ENCODE results near the gene KLHL2.
"Not testable (repeated sequence)": the region's sequence is repeated elsewhere in the genome, so short reads cannot be mapped to it uniquely, and the experiment has no call there.

KLHL2 gene

DNA sequence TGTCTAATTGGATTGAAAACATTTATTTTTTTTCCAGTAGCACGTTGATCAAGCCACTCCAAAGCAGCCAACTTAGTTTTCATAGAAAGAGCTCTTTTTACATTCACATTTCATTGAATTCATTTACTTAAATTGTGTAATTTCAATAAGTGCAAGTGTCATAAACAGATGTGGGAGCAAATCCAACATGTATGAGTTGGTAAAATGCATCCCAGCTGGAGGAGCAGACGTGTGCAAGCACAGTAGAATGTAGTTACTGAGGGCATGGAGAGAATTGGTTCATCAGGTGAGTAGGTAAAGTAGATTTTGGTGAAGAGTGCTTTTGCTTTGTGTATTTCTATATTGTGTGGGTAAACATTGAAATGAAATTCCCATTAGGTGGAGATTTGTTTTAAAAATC, 36.8 kb downstream of the KLHL2 start:
- not testable (repeated sequence) for H3K9ac ChIP-seq, H4K20me1 ChIP-seq, H3K4me3 ChIP-seq, H3K27me3 ChIP-seq, H3K27ac ChIP-seq, H3K4me2 ChIP-seq
- peaks cover 22 to 49% (median 26%) of the 10 kb centered on the region in 10 experiments for H3K4me1 ChIP-seq
- peaks cover 8 to 75% (median 60%) of the 10 kb centered on the region in 11 experiments for H3K36me3 ChIP-seq
- peaks cover 0 to 18% (median 3%) of the 10 kb centered on the region in 11 experiments; a peak in 7 of 22 replicates for H3K9me3 ChIP-seq (replicated peaks in 1 of 11)

- H3K9ac ChIP-seq, H3K4me2 ChIP-seq, H4K20me1 ChIP-seq, H3K27me3 ChIP-seq, H3K4me3 ChIP-seq, H3K27ac ChIP-seq: not testable (repeated sequence)
- Histone ChIP-seq H3K36me3 (peaks cover 3 to 75% (median 60%) of the 10 kb centered on the region in 11 experiments; a peak in 21 of 22 replicates), H3K4me1 (peaks cover 22 to 55% (median 29%) of the 10 kb centered on the region in 10 experiments), H3K9me3 (replicated peaks in 1 of 11) (peaks cover 0 to 22% (median 8%) of the 10 kb centered on the region in 11 experiments; a peak in 7 of 22 replicates)
Observed at GRCh38 chr4:165244587-165245186, 37.3 kb downstream of the KLHL2 start.

DNA sequence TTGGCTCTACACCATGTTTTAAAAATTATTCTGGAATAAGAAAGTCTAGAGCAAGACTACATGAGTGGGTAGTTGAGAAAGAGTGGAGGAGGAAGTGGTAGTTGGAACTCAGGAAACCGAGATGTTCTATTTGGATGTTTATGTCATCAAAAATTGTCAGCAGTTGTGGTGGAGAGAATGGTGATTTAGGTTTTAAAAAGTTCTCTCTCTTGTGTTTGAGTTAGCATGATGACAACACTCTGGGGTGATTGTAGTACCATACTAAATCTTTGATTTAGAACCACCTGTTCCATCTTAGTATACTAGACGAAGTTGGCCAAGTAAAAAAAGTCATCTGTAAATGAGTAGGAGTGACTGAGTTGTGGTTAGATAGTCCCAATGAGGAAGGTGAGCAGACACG, 40.7 kb downstream of the KLHL2 start:
- H3K4me3 ChIP-seq = peak overlapping the region in 6 of 10 experiments; percentile 4 to 46 (median 22); a peak in 6 of 20 replicates
- peaks cover 27 to 67% (median 35%) of the 10 kb centered on the region in 10 experiments for H3K4me1 ChIP-seq
- H3K9ac ChIP-seq = peak overlapping the region in 4 of 11 experiments; percentile 20 to 44 (median 38); a peak in 6 of 22 replicates
- H3K4me2 ChIP-seq = peak overlapping the region; percentile 55 to 88 (median 79)
- no peaks in the 10 kb centered on the region for H3K27me3 ChIP-seq
- H3K36me3 ChIP-seq = peaks cover 0 to 54% (median 42%) of the 10 kb centered on the region in 11 experiments; a peak in 19 of 22 replicates
- peak overlapping the region; percentile 44 to 78 (median 69); a peak in 21 of 22 replicates for H3K27ac ChIP-seq
- no peak for TF ChIP-seq Cebpa-rat (IDR thresholded peaks at IDR 0.05)
- H3K9me3 ChIP-seq (replicated peaks in 1 of 11) = peaks cover 0 to 26% (median 8%) of the 10 kb centered on the region in 11 experiments; a peak in 8 of 22 replicates
- no peaks in the 10 kb centered on the region; a peak in 1 of 22 replicates for H4K20me1 ChIP-seq

- H3K4me3 ChIP-seq, H4K20me1 ChIP-seq, H3K27me3 ChIP-seq, H3K9ac ChIP-seq: not testable (repeated sequence)
- Histone ChIP-seq H3K27ac (peak overlapping the region in 10 of 11 experiments; percentile 55 to 78 (median 70); a peak in 20 of 22 replicates), H3K9me3 (replicated peaks in 1 of 11) (peaks cover 0 to 26% (median 8%) of the 10 kb centered on the region in 11 experiments; a peak in 8 of 22 replicates), H3K36me3 (peaks cover 0 to 52% (median 35%) of the 10 kb centered on the region in 11 experiments; a peak in 19 of 22 replicates), H3K4me1 (peaks cover 35 to 72% (median 43%) of the 10 kb centered on the region in 10 experiments), H3K4me2 (peak overlapping the region in 9 of 11 experiments; percentile 24 to 88 (median 79); a peak in 12 of 22 replicates)
Observed at GRCh38 chr4:165248904-165249303, 41.5 kb downstream of the KLHL2 start.

DNA sequence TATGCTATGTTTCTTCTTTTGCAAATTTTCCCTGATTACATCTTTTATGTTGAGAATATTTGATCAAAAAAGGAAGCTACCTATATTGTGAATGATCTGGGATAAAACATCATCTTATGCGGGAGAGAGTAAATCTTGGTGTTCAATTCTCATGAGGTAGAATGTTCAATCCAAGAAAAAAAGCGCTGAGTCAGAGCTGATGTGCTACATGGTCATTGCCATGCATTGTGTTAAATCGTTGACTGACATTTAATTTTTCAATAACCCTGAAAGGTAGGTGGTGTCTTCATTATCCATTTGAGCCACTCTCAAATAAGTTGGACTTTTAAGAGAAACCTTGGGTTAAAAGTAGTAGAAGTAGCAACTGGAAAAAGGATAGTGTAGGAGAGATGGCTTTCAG, 47.4 kb downstream of the KLHL2 start:
- Histone ChIP-seq H3K9ac (peak overlapping the region in 10 of 11 experiments; percentile 18 to 88 (median 82); a peak in 19 of 22 replicates), H3K27ac (peak overlapping the region; percentile 1 to 99 (median 93); a peak in 21 of 22 replicates), H3K4me3 (peak overlapping the region in 5 of 10 experiments; percentile 6 to 47 (median 40); a peak in 3 of 20 replicates), H3K4me1 (peaks cover 58 to 78% (median 66%) of the 10 kb centered on the region in 10 experiments), H3K36me3 (peaks cover 0 to 18% (median 7%) of the 10 kb centered on the region in 11 experiments; a peak in 15 of 22 replicates), H3K4me2 (peak overlapping the region; percentile 77 to 96 (median 89))
- H4K20me1 ChIP-seq; H3K9me3 ChIP-seq (replicated peaks in 1 of 11); H3K27me3 ChIP-seq: not testable (repeated sequence)

DNA sequence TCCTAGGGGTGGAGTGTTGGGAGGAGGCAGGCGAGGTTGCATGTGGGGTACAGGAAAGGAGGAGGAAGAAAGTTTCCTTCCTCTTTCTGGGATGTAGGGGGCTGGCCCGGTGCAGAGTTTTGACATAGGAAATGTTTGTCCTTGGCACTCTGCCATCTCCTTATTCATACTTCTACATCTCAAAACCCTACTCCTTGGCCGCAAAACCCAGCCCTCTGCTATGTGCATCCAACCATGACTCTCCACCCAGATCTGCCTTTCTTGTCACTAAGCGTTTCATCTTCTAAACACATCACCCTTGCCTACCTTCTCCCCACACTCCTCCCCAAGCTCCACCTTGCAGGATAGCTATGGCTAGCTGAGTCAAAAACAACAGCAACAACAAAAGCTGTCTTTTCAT, 48.1 kb downstream of the KLHL2 start:
- Histone ChIP-seq H3K4me2 (peak overlapping the region; percentile 77 to 96 (median 89)), H3K4me1 (peaks cover 63 to 79% (median 71%) of the 10 kb centered on the region in 10 experiments), H3K9ac (peak overlapping the region in 10 of 11 experiments; percentile 18 to 88 (median 82); a peak in 20 of 22 replicates), H3K4me3 (peak overlapping the region; percentile 16 to 60 (median 46); a peak in 17 of 20 replicates), H3K36me3 (peaks cover 0 to 11% (median under 1%) of the 10 kb centered on the region in 11 experiments; a peak in 13 of 22 replicates), H3K27ac (peak overlapping the region; percentile 54 to 99 (median 93); a peak in 21 of 22 replicates)
- peak in 6 of 11 experiments; percentile 24 to 67 (median 42); a peak in 5 of 22 replicates for TF ChIP-seq Cebpa-rat (IDR thresholded peaks at IDR 0.05)
- not testable (repeated sequence) for H3K9me3 ChIP-seq (replicated peaks in 1 of 11); H4K20me1 ChIP-seq; H3K27me3 ChIP-seq

DNA sequence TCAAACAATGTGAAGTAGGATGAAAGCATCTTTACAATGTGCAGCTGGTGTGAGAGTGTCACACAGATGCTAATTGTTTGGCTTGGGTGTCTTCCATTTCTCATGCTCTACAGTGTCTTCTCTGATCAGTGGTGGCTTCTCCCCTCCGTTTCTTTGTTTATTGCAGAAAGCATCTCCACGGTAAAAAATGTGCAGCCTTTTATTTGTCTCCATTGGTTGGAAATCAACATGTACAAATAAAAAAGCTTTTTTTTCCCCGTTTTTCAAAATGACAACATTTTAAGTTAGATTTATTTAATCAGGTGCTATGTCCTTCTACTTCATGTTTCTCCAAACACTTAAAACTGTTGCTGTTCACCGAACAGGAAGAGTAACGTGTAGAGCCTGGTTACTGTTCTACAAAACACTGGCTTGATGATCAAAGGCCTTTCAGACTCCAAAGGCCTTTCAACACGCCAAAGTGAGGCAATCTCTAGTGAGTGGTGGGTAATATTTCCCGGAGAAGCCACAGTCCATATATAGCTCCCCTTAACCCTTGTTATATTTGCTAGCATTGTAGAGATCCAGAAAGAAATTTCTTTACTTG, 48.8 kb downstream of the KLHL2 start:
- H3K27me3 ChIP-seq; H3K36me3 ChIP-seq; H3K9me3 ChIP-seq (replicated peaks in 1 of 11); H4K20me1 ChIP-seq: not testable (repeated sequence)
- Histone ChIP-seq H3K4me3 (peak overlapping the region; percentile 16 to 60 (median 46); a peak in 18 of 20 replicates), H3K4me1 (peaks cover 70 to 86% (median 76%) of the 10 kb centered on the region in 10 experiments), H3K9ac (peak overlapping the region in 10 of 11 experiments; percentile 18 to 88 (median 82); a peak in 20 of 22 replicates), H3K4me2 (peak overlapping the region; percentile 77 to 96 (median 89)), H3K27ac (peak overlapping the region; percentile 54 to 99 (median 93); a peak in 21 of 22 replicates)
- TF ChIP-seq Cebpa-rat (IDR thresholded peaks at IDR 0.05) = peak in 9 of 11 experiments; percentile 41 to 94 (median 82); a peak in 15 of 22 replicates

GRCh38 chr4:165259776-165260175, 52.4 kb downstream of the KLHL2 start:
- H3K4me3 ChIP-seq; H4K20me1 ChIP-seq; H3K9me3 ChIP-seq (replicated peaks in 1 of 11); H3K27me3 ChIP-seq: not testable (repeated sequence)
- peaks cover 10 to 35% (median 15%) of the 10 kb centered on the region in 11 experiments; a peak in 19 of 22 replicates for H3K36me3 ChIP-seq
- H3K9ac ChIP-seq = peak overlapping the region in 7 of 11 experiments; percentile 17 to 66 (median 42); a peak in 11 of 22 replicates
- H3K4me1 ChIP-seq = peaks cover 68 to 79% (median 74%) of the 10 kb centered on the region in 10 experiments
- H3K27ac ChIP-seq = peak overlapping the region in 10 of 11 experiments; percentile 24 to 99 (median 94); a peak in 19 of 22 replicates
- peak overlapping the region; percentile 53 to 96 (median 83); a peak in 21 of 22 replicates for H3K4me2 ChIP-seq

DNA sequence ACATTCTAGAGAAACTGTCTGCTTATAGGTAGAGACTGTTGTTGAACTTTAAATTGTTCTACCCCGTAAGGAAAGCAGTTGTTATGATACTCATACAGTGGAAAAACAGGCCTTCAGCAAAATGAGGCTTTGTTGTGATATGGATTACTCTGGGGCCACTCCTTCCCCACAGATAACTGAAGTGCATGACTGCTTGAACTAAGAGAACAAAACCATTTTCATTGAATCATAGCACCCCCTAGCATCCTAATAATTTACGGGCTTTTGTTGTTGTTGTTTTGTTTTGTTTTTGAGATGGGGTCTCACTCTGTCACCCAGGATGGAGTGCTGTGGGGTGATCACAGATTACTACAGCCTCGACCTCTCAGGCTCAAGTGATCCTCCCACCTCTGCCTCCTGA, 54.9 kb downstream of the KLHL2 start:
- H3K4me1 ChIP-seq = peaks cover 48 to 58% (median 54%) of the 10 kb centered on the region in 10 experiments
- peak overlapping the region in 10 of 11 experiments; percentile 44 to 99 (median 92); a peak in 19 of 22 replicates for H3K27ac ChIP-seq
- peak overlapping the region in 7 of 11 experiments; percentile 1 to 50 (median 33); a peak in 9 of 22 replicates for H3K9ac ChIP-seq
- H4K20me1 ChIP-seq, H3K4me3 ChIP-seq, H3K27me3 ChIP-seq: not testable (repeated sequence)
- H3K9me3 ChIP-seq (replicated peaks in 1 of 11) = peaks cover 4 to 19% (median 14%) of the 10 kb centered on the region in 11 experiments; a peak in 14 of 22 replicates
- H3K4me2 ChIP-seq = peak overlapping the region in 7 of 11 experiments; percentile 2 to 88 (median 29); a peak in 12 of 22 replicates
- H3K36me3 ChIP-seq = peaks cover 15 to 60% (median 29%) of the 10 kb centered on the region in 11 experiments; a peak in 21 of 22 replicates

DNA sequence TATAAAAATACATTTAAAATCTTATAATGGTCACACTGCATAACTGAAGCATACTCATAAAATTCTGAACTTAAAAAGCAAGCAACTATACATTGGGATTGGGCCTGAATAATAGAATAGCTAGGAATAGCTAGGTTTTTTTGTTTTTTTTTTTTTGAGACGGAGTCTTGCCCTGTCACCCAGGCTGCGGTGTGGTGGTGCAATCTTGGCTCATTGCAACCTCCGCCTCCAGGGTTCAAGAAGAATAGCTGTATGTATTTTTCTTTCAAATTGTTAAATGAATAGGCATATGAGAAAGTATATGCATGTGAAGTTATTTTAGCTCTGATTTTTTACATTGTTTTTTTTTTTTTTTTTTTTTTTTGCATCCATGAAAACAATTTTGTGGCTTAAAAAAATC, 56.1 kb downstream of the KLHL2 start:
- not testable (repeated sequence) for H4K20me1 ChIP-seq, H3K27ac ChIP-seq, H3K27me3 ChIP-seq, H3K4me2 ChIP-seq, H3K9ac ChIP-seq, H3K4me3 ChIP-seq
- peaks cover 15 to 72% (median 32%) of the 10 kb centered on the region in 11 experiments; a peak in 21 of 22 replicates for H3K36me3 ChIP-seq
- H3K4me1 ChIP-seq = peaks cover 37 to 46% (median 42%) of the 10 kb centered on the region in 10 experiments
- H3K9me3 ChIP-seq (replicated peaks in 1 of 11) = peaks cover 4 to 19% (median 15%) of the 10 kb centered on the region in 11 experiments; a peak in 14 of 22 replicates

DNA sequence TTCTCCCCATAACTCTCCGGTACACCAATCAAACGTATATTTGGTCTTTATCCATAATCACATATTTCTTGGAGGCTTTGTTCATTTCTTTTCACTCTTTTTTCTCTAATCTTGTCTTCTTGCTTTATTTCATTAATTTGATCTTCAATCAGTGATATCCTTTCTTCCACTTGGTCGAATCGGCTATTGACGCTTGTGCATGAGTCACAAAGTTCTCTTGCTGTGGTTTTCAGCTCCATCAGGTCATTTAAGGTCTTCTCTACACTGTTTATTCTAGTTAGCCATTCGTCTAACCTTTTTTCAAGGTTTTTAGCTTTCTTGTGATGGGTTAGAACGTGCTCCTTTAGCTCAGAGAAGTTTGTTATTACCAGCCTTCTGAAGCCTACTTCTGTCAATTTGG, 62.6 kb downstream of the KLHL2 start:
- not testable (repeated sequence) for H3K27me3 ChIP-seq, H3K9ac ChIP-seq, H4K20me1 ChIP-seq, H3K4me3 ChIP-seq, H3K27ac ChIP-seq, H3K4me2 ChIP-seq
- peaks cover 13 to 98% (median 68%) of the 10 kb centered on the region in 11 experiments for H3K36me3 ChIP-seq
- H3K4me1 ChIP-seq = peaks cover 0 to 16% (median 0%) of the 10 kb centered on the region in 10 experiments; a peak in 4 of 20 replicates
- peaks cover 11 to 52% (median 40%) of the 10 kb centered on the region in 11 experiments; a peak in 21 of 22 replicates for H3K9me3 ChIP-seq (replicated peaks in 1 of 11)

DNA sequence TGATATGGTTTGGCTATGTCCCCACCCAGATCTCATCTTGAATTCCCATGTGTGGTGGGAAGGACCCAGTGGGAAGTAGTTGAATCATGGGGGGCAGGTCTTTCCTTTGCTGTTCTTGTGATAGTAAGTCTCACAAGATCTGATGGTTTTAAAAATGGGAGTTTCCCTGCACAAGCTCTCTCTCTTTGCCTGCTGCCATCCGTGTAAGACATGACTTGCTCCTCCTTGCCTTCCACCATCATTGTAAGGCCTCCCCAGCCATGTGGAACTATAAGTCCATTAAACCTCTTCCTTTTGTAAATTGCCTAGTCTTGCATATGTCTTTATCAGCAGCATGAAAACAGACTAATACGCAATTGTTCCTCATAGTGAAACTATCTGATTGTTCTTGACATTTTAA, 66.1 kb downstream of the KLHL2 start:
- not testable (repeated sequence) for H4K20me1 ChIP-seq, H3K9ac ChIP-seq, H3K27me3 ChIP-seq, H3K27ac ChIP-seq, H3K4me2 ChIP-seq, H3K4me3 ChIP-seq
- H3K4me1 ChIP-seq = peaks cover 0 to 27% (median 0%) of the 10 kb centered on the region in 10 experiments; a peak in 4 of 20 replicates
- H3K9me3 ChIP-seq (replicated peaks in 1 of 11) = peaks cover 8 to 35% (median 27%) of the 10 kb centered on the region in 11 experiments; a peak in 21 of 22 replicates
- peaks cover 21 to 95% (median 78%) of the 10 kb centered on the region in 11 experiments for H3K36me3 ChIP-seq

Measured in BLaER1 treated with 17β-estradiol and CSF1 and Interleukin-3, amounts not matched to agents 10 nM and 100 nM (cell line).